IMR-90 (cell line): ENCODE data around the gene CSNK2A1. TPM values are rescaled to one million over a fixed set of nuclear protein-coding genes. Genes with fewer than 3 reads are reported as not detected.
A peak's percentile ranks its signal among the peaks of the same experiment; 100 is the strongest.

Source experiments
- ATAC-seq: fragments of 200-7000 bp; cut with Tn5 transposase; 2 replicates; pipeline ENCODE4 v1.9.1; 2020; ENCODE audit warnings: low read depth, mild to moderate bottlenecking, moderate library complexity
- BruUV-seq: library from RNA; stranded (reverse); fragments of 400-500 nt; replicated peaks from 2 replicates; lab custom pipeline; 2021; lab: Mats Ljungman, UMichigan
- CTCF ChIA-PET: fragments of 300-600 bp; formaldehyde crosslinking; extraction: SDS; loops from one replicate; lab custom pipeline; 2021; ENCODE audit warnings: antibody characterized with exemption; lab: Yijun Ruan, JAX
- POLR2A ChIA-PET: fragments of 300-600 bp; sonication (Branson Sonifier 250); formaldehyde crosslinking; loops from one replicate; lab custom pipeline; 2022; ENCODE audit warnings: antibody characterized with exemption; ENCODE audit not compliant: unreplicated experiment; lab: Charles Lee
- DNase-seq: peaks from one replicate; pipeline ENCODE4 v3.0.0; 2013
- H2AFZ ChIP-seq: replicated peaks from 2 replicates; pipeline ENCODE3; 2013; ENCODE audit warnings: low read length, mild to moderate bottlenecking; ENCODE audit not compliant: poor library complexity
- H2AK5ac ChIP-seq: 2 replicates; pipeline ENCODE4 v1.6.1; 2013; ENCODE audit warnings: low read depth, low read length, inconsistent platforms
- H2AK9ac ChIP-seq: replicated peaks from 2 replicates; pipeline ENCODE3; 2013; ENCODE audit warnings: mild to moderate bottlenecking, low read depth, low read length, moderate library complexity; ENCODE audit not compliant: poor library complexity
- H2BK120ac ChIP-seq: 2 replicates; pipeline ENCODE4 v1.6.1; 2013; ENCODE audit warnings: low read depth, low read length, inconsistent platforms
- H2BK15ac ChIP-seq: 3 replicates; pipeline ENCODE4 v1.6.1; 2013; ENCODE audit warnings: low read depth, low read length, inconsistent platforms
- H2BK20ac ChIP-seq: 2 replicates; pipeline ENCODE4 v1.6.1; 2013; ENCODE audit warnings: low read depth, mild to moderate bottlenecking, inconsistent platforms, low read length, moderate library complexity
- H2BK5ac ChIP-seq: 2 replicates; pipeline ENCODE4 v1.6.1; 2013; ENCODE audit warnings: mild to moderate bottlenecking, low read depth, low read length, inconsistent platforms; ENCODE audit not compliant: poor library complexity, severe bottlenecking
- H3K14ac ChIP-seq: replicated peaks from 2 replicates; pipeline ENCODE4 v1.6.1; 2013; ENCODE audit warnings: low read depth, low read length, inconsistent platforms
- H3K18ac ChIP-seq: 2 replicates; pipeline ENCODE4 v1.6.1; 2013; ENCODE audit warnings: low read depth, low read length, control low read depth
- H3K23ac ChIP-seq: 2 replicates; pipeline ENCODE4 v1.6.1; 2013; ENCODE audit warnings: low read depth, low read length, inconsistent platforms
- H3K27ac ChIP-seq: 2 replicates; pipeline ENCODE4 v1.5.1; 2013; ENCODE audit warnings: mild to moderate bottlenecking, control low read depth, low read length; ENCODE audit not compliant: insufficient read depth
- H3K27me3 ChIP-seq: 2 replicates; pipeline ENCODE4 v1.6.1; 2013; ENCODE audit warnings: low read length; ENCODE audit not compliant: control insufficient read depth, insufficient read depth
- H3K36me3 ChIP-seq: 2 replicates; pipeline ENCODE4 v1.6.1; 2013; ENCODE audit warnings: low read length, mixed read lengths; ENCODE audit not compliant: control insufficient read depth, insufficient read depth
- H3K4ac ChIP-seq: 2 replicates; pipeline ENCODE4 v1.6.1; 2013; ENCODE audit warnings: low read depth, low read length, inconsistent platforms
- H3K4me1 ChIP-seq: 2 replicates; pipeline ENCODE4 v1.6.1; 2013; ENCODE audit warnings: low read length, mixed read lengths; ENCODE audit not compliant: control insufficient read depth, insufficient read depth
- H3K4me2 ChIP-seq: 2 replicates; pipeline ENCODE4 v1.6.1; 2013; ENCODE audit warnings: low read depth, mild to moderate bottlenecking, control low read depth, low read length, moderate library complexity
- H3K4me3 ChIP-seq: 2 replicates; pipeline ENCODE4 v1.5.1; 2013; ENCODE audit warnings: low read depth, mild to moderate bottlenecking, control low read depth, low read length, moderate library complexity; ENCODE audit not compliant: insufficient read depth
- H3K56ac ChIP-seq: 2 replicates; pipeline ENCODE4 v1.6.1; 2013; ENCODE audit warnings: low read length, inconsistent platforms; ENCODE audit not compliant: insufficient read depth; ENCODE audit errors: extremely low read depth
- H3K79me1 ChIP-seq, 2 experiments: 2 replicates each; pipeline ENCODE4 v1.6.1; 2013; ENCODE audit warnings: low read length in 2 of 2, inconsistent platforms in 1 of 2, low read depth in 1 of 2
- H3K9ac ChIP-seq: 2 replicates; pipeline ENCODE4 v1.6.1; 2013; ENCODE audit warnings: low read depth, low read length, control low read depth
- H3K9me1 ChIP-seq: 2 replicates; pipeline ENCODE4 v1.6.1; 2013; ENCODE audit warnings: low read length, inconsistent platforms; ENCODE audit not compliant: insufficient read depth
- H3K9me3 ChIP-seq: 2 replicates; pipeline ENCODE4 v1.6.1; 2013; ENCODE audit warnings: low read length; ENCODE audit not compliant: control insufficient read depth, insufficient read depth
- H4K20me1 ChIP-seq: 2 replicates; pipeline ENCODE4 v1.6.1; 2013; ENCODE audit warnings: low read length, inconsistent platforms; ENCODE audit not compliant: insufficient read depth
- H4K5ac ChIP-seq: 2 replicates; pipeline ENCODE4 v1.6.1; 2013; ENCODE audit warnings: mild to moderate bottlenecking, low read depth, low read length, control low read depth
- H4K8ac ChIP-seq, 2 experiments: 2 replicates each; pipeline ENCODE4 v1.6.1; 2013; ENCODE audit warnings: low read depth in 2 of 2, low read length in 2 of 2, control low read depth in 1 of 2, inconsistent platforms in 1 of 2
- H4K91ac ChIP-seq: 2 replicates; pipeline ENCODE4 v1.6.1; 2013; ENCODE audit warnings: low read depth, low read length, inconsistent platforms; ENCODE audit not compliant: insufficient read depth
- BHLHE40 ChIP-seq: fragments of 150-350 bp; IDR thresholded peaks from 2 replicates; pipeline ENCODE4 v1.6.1; 2016; ENCODE audit warnings: mild to moderate bottlenecking, low read depth, low read length
- CEBPB ChIP-seq: IDR thresholded peaks from 2 replicates; pipeline ENCODE4 v1.6.1; 2012; ENCODE audit warnings: low read depth, low read length, improper control_type of control experiment
- CHD1 ChIP-seq: IDR thresholded peaks from 2 replicates; pipeline ENCODE4 v1.6.1; 2012; ENCODE audit warnings: low read depth, low read length, improper control_type of control experiment
- CTCF ChIP-seq: conservative IDR thresholded peaks from 2 replicates; pipeline ENCODE4 v1.5.1; 2012; ENCODE audit warnings: mild to moderate bottlenecking, low read depth, low read length, improper control_type of control experiment
- ELK1 ChIP-seq: fragments of 150-350 bp; IDR thresholded peaks from 2 replicates; pipeline ENCODE4 v1.6.1; 2016; ENCODE audit warnings: low read depth, mild to moderate bottlenecking, low read length, moderate library complexity, borderline replicate concordance
- FOS ChIP-seq: fragments of 150-350 bp; IDR thresholded peaks from 2 replicates; pipeline ENCODE4 v1.6.1; 2016; ENCODE audit warnings: low read depth, low read length
- MAFK ChIP-seq: IDR thresholded peaks from 2 replicates; pipeline ENCODE4 v1.6.1; 2012; ENCODE audit warnings: low read depth, low read length, improper control_type of control experiment
- MAZ ChIP-seq: IDR thresholded peaks from 2 replicates; pipeline ENCODE4 v1.6.1; 2012; ENCODE audit warnings: low read depth, mild to moderate bottlenecking, low read length, improper control_type of control experiment, moderate library complexity, borderline replicate concordance
- NFE2L2 ChIP-seq: fragments of 150-350 bp; IDR thresholded peaks from 2 replicates; pipeline ENCODE4 v1.6.1; 2016; ENCODE audit warnings: low read depth, mild to moderate bottlenecking, low read length
- POLR2A ChIP-seq: IDR thresholded peaks from 2 replicates; pipeline ENCODE4 v1.6.1; 2012; ENCODE audit warnings: mild to moderate bottlenecking, low read depth, low read length
- RAD21 ChIP-seq: IDR thresholded peaks from 2 replicates; pipeline ENCODE4 v1.6.1; 2012; ENCODE audit warnings: low read length, improper control_type of control experiment
- RCOR1 ChIP-seq: IDR thresholded peaks from 2 replicates; pipeline ENCODE4 v1.6.1; 2012; ENCODE audit warnings: mild to moderate bottlenecking, low read length, improper control_type of control experiment; ENCODE audit not compliant: insufficient replicate concordance
- RFX5 ChIP-seq: IDR thresholded peaks from 2 replicates; pipeline ENCODE4 v1.8.0; 2012; ENCODE audit warnings: low read depth, mild to moderate bottlenecking, low read length, moderate library complexity
- SMC3 ChIP-seq: fragments of 150-350 bp; IDR thresholded peaks from 2 replicates; pipeline ENCODE4 v1.6.1; 2016; ENCODE audit warnings: low read depth, mild to moderate bottlenecking, antibody characterized with exemption, low read length, moderate library complexity
- USF2 ChIP-seq: fragments of 150-350 bp; IDR thresholded peaks from 2 replicates; pipeline ENCODE4 v1.6.1; 2017; ENCODE audit warnings: mild to moderate bottlenecking, antibody characterized with exemption, low read length, low read depth
- WGBS, 2 experiments: methylation state at CpG; one replicate each; pipeline versions ENCODE4 v1.1.5 to v1.1.7; 2013; ENCODE audit warnings: missing lambda C conversion rate in 2 of 2; ENCODE audit not compliant: insufficient read length in 1 of 2; ENCODE audit errors: extremely low coverage in 2 of 2; 5-methylcytosine and 5-hydroxymethylcytosine counted together
- dilution Hi-C: fragments of 300-500 bp; cut with HindIII; formaldehyde crosslinking; loops from one replicate; pipeline ENCODE4 v1.14.3; 2018; ENCODE audit warnings: low sequenced_read_pairs; ENCODE audit not compliant: unreplicated experiment
- in situ Hi-C: fragments of 300-500 bp; cut with MboI; formaldehyde crosslinking; loops from 3 replicates; pipeline ENCODE4 v1.14.3; 2019; ENCODE audit warnings: low sequenced_read_pairs, inconsistent platforms, mixed read lengths
- intact Hi-C: fragments of 100-400 bp; cut with micrococcal nuclease; formaldehyde crosslinking; loops from 2 replicates; pipeline ENCODE4 v1.10.0; 2022
- polyA plus RNA-seq, 3 experiments: library from polyadenylated mRNA; depleted of rRNA; stranded (reverse); fragments of >200 nt; gene quantifications; 2 replicates each; pipeline ENCODE4 v1.2.3, GENCODE V29; 2012; ENCODE audit warnings: low replicate concordance in 1 of 3
- total RNA-seq: library from RNA; depleted of rRNA; stranded (reverse); fragments of >200 nt; gene quantifications from 2 replicates; pipeline ENCODE4 v1.2.3, GENCODE V29; 2012

CSNK2A1 gene
- total and polyA plus RNA-seq, 2 of the 4 experiments (the other 2 are of a cell fraction), result 86.3 to 151 TPM

GRCh38 chr20:539848-540247 is 3.7 kb downstream of the CSNK2A1 start:
- Histone ChIP-seq H3K18ac (no peak overlapping the region), H2AK9ac (no peak overlapping the region), H2AK5ac (no peak overlapping the region), H4K5ac (no peak overlapping the region), H2BK5ac (no peak overlapping the region), H3K27me3 (no peaks in the 10 kb centered on the region), H3K36me3 (peaks cover 6% of the 10 kb centered on the region), H4K20me1 (peaks cover 76% of the 10 kb centered on the region), H4K8ac (no peak overlapping the region), H3K9ac (no peak overlapping the region), H3K4me3 (no peak overlapping the region), H3K9me3 (peaks cover 9% of the 10 kb centered on the region), H4K91ac (no peak overlapping the region), H3K4me2 (peak overlapping the region; percentile 19; the same call in 1 of the 2 replicates), H2AFZ (no peak overlapping the region), H3K9me1 (no peaks in the 10 kb centered on the region), H3K23ac (no peak overlapping the region), H3K79me1 (peaks cover 6 to 63% of the 10 kb centered on the region in 2 experiments; a peak in 3 of 4 replicates), H3K14ac (no peak overlapping the region), H3K4ac (no peak overlapping the region), H2BK120ac (no peak overlapping the region), H2BK20ac (no peak overlapping the region), H2BK15ac (no peak overlapping the region), H3K27ac (no peak overlapping the region), H3K56ac (no peak overlapping the region), H3K4me1 (peaks cover 3% of the 10 kb centered on the region)
- TSS peak; percentile 3 for BruUV-seq
- TF ChIP-seq ELK1 (no peak), BHLHE40 (no peak), MAZ (no peak), SMC3 (no peak), MAFK (no peak), CTCF (no peak), CEBPB (no peak), RAD21 (no peak), NFE2L2 (no peak), POLR2A (no peak), RFX5 (no peak), FOS (no peak), RCOR1 (no peak), CHD1 (no peak), USF2 (no peak)
- DNase-seq, result peak; percentile 49
- dilution Hi-C loops, result no loop called here
- CTCF ChIA-PET, result no interaction called here
- intact Hi-C loops, result loop anchor here (5.0 kb wide), 1 partner anchor 188 kb away; no protein-coding TSS in a partner anchor
- no peak for ATAC-seq
- in situ Hi-C loops, result loop anchor here (10.0 kb wide), 1 partner anchor 115 kb away; the partner anchor contains the start of gene SRXN1
- POLR2A ChIA-PET, result interaction anchor here (0.6 kb wide), 1 partner anchor 29 kb away, joined by 4 read pairs; no protein-coding TSS in a partner anchor
- no CpG with 5 or more reads among the region's 2 CpGs for WGBS, 2 experiments
